ENCODE results near the gene LARP4B.
"Not testable (repeated sequence)": the region's sequence is repeated elsewhere in the genome, so short reads cannot be mapped to it uniquely, and the experiment has no call there.

Gene LARP4B

DNA sequence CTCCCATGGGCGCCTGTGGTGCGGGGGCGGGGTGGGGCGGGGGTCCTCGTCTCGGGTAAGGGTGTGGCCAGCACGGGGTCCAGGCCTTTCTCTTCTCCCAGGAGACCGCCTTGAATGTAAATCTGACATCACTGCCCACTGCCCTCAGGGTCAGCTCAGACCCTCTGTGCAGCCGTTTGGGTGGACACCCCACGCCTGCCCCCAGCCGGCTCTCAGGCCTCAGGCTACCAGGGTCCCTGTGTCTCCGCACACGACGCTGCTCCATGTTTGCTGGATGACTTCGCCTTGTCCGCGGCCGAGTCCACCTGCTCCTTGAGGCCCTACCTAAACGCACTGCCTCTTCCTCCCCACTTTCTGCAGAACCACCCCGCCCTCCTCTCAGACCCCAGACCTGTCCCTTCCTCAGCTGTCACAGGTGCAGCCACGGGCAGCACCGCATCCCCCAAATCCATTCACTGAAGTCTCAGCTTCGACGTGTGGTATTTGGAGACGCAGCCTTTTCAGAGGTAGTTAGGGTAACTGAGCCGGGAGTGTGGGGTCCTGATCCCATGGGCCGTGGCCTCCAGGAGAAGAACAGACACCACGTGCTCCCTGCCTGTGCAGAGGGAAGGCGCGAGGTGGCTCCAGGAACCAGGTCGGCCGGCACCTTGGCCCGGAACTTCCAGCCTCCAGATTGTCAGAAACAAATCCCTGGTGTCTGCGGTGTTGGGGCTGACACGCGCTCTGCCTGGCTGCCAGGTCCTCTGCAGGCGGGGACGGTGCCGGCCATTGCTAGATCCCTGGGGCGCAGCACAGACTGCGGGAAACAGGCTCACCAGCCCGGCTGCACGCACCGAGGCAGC lies 144.7 kb downstream of the LARP4B start:
- DNase-seq (ENCODE audit: low spot score) = peak; percentile 59

GRCh38 chr10:785861-786214 lies 145.7 kb downstream of the LARP4B start:
- no peak for DNase-seq (ENCODE audit: low spot score)

GRCh38 chr10:785089-785860 lies 146.2 kb downstream of the LARP4B start:
- no peak for DNase-seq (ENCODE audit: low spot score)

- DNase-seq (ENCODE audit: low spot score) = peak; percentile 79
Measured at GRCh38 chr10:784403-785088, 147.0 kb downstream of the LARP4B start.

DNA sequence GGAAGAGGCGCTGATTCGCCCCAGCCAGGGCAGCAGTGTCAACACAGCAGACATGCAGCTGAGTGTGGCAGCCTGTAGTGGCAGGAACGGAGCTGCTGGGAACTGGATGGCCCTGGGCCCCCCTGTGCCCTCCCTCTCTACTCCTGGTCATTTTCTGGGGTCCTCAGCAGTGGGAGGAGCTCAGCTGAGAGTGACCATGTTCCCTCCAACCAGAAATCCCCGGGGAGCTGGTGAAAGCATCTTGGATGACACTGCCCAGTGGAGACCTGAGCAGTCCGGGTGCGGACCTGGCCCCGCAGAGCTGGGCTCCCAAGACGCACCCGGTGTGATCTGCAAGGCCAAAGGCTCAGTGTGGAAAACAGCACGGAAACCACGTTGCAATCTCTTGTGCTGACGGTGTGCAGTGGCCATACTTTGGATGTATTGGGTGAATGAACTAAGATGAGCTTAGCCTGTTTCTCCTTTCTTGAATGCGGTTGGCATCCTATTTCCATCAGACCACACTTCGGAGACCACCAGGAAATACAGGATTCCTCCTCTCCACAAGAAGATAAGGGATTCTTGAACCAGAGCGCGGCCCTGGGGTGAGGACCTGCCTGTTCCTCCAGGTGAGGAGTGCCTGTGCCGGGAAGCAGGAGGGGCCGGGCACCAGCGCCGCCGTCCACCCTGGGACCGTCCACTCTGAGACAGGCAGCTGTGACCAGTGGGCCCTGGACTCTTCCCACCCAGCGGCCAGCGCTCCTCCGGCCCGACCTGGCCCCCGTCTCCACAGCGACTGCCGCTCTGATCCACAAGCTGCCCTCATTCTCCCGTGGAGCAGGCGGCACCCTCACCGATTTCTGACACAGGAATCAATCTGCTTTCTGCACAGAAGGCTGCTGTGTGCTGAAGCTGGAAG lies 148.5 kb downstream of the LARP4B start:
- no peak for DNase-seq (ENCODE audit: low spot score)

GRCh38 chr10:780536-781524 lies 150.7 kb downstream of the LARP4B start:
- no peak for DNase-seq (ENCODE audit: low spot score)

DNA sequence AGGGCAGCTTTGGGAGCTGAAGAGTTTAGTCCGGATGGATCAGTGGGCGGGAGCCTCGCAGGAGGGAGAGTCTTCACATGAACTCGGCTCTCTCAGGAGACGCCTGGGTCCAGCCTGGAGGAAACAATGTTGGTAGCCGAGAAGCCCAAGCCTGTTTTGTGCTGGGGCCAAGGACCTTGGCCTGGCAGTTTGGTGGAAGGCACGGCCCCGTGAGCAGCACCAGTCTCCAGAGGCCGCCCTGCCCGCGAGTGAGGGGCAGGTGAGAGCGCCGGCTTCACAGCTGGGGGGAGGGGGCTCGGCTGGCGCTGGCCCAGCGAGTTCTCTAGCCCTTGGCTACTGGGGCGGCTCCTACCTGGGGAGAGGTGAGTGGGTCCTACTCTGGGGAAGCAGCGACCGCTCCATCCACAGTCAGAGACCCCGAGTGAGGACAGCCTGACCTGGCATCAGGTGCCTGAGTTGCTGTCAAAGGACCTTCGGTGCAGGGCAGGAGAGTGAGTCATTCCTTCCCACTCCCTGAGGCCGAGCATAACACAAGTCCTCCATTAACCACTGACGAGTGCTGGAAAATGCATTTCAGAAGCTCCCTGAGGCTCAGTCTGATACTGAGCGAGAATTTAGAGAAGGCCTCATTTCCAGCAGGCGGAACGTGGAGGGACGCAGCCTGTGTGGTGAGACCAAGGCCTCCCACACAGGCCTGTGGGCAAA lies 152.7 kb downstream of the LARP4B start:
- no peak for DNase-seq (ENCODE audit: low spot score)

- DNase-seq (ENCODE audit: low spot score) = no peak
Measured at GRCh38 chr10:777913-778479, 153.5 kb downstream of the LARP4B start.

DNA sequence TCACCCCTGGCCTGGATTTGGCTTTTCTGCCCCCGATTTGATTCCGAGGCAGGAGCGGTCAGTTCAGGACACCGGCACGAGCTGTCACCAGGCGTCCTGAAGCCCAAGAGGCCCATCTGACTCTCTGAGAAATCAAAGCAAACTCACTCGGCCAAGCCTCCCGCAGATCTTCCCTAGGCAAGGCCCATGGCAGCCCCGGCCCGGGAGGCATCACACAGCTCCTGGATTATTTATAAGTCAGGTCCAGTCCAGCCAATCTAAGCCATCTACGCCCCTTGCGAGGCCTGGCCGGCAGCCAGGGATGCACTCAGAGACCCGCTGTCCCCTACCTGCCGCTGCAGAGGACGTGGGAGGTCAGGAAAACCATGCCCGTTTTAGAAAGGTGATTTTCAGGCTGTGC lies 154.7 kb downstream of the LARP4B start:
- no peak for DNase-seq (ENCODE audit: low spot score)

DNA sequence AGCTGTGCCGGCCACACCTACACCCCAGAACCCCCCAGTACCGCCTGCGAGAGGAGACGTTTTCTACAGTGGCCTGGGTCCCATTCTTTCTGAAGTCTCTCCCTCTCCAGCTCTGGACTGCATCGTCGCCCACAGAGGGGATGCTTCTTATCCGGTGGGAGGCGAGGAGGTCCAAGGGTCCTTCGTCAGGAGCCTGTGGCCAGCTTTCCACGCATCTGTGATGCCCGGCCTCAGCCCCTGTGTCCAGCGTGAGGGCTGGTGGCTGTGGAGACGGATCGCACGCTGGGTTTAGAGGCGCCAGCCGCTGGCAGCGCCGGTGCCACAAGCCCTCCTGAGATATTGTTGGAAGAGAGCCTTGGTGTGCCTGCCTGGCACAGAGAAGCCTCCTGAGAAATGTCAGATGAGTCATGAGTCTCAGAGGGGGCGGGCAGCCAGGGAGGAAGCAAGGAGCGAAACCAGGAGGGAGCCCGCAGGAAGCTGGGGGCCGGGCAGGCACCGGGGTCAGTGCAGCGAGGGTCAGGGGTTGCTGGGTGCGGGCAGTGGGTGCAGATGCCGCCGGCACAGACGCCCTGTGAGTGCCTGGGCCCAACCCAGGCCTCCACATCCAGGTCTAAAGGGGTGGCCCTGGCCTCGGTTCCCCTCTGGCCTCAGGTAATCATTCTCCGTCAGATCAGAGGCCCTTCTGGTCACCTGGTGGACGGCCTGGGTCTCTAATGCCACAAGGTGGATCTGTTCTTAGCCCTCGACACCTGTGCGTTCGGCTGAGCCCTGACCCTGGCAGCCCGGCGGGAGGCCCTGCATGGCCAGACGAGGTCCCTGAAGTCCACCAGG lies 156.0 kb downstream of the LARP4B start:
- DNase-seq (ENCODE audit: low spot score) = no peak

- no peak for DNase-seq (ENCODE audit: low spot score)
Measured at GRCh38 chr10:774661-775244, 156.8 kb downstream of the LARP4B start.

DNA sequence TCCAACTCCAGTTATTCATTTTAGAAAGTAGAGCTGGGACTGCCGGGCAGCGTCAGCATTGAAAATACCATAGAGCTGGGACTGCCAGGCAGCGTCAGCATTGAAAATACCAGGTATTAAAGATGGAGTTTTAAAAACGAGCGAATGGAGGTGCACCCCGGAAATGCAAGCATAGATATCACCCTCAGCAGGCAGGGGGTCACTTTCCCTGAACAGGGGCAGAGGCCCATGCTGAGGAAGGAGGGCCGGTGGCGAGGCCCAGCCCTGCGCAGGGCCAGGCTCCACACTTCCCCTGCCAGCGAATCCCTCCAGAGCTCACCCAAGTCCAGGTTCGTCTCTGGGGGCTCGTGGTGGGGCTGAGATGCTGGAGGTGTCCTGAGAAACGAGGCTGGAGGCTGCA lies 157.3 kb downstream of the LARP4B start:
- DNase-seq (ENCODE audit: low spot score) = no peak

DNA sequence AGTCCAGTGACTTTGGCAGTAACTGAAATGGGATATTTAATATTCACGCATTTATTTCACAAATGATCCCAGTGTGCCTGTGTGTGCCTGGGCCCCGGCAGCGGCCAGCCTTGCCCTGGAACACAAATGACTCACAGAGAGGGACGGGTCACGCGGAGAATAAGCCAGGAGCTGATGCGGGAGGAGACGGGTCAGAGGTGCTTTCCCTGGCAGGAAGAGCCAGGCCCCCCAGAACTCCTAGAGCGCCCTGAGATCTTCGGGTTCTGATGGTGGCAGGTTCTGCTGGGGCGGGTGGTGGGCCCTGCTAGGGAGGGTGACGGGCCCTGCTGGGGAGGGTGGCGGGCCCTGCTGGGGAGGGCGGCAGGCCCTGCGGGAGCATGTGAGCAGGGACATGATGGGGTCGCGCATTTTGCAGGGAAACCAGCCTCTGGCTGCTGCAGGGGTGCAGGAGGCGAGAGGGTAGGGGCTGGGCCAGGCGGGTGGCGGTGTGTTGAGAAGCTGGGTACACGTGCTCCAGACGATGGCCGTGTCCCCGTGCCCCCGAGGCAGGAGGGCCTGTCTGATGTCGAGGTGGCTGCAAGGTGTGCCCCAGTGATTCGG lies 157.8 kb downstream of the LARP4B start:
- DNase-seq (ENCODE audit: low spot score) = no peak

DNA sequence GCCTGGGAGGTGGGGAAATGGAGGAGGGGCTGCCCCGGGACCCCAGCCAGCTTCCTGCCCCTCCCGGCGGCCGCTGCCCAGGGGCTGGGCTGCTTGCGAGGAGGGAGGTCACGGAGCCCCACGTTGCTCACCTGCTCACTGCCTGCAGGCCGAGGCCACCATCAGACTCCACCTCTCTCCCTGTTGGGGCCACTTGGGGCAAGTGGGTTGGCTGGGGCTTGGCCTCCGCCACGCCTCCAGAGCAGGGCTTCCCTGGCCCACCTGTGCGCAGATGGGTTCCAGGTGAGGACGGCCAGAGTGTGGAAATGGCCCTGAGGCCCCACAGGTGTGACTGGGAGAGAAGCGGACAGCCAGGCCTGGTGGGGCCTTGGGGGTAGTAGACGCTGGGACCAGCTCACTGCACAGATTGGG lies 159.3 kb downstream of the LARP4B start:
- no peak for DNase-seq (ENCODE audit: low spot score)

DNA sequence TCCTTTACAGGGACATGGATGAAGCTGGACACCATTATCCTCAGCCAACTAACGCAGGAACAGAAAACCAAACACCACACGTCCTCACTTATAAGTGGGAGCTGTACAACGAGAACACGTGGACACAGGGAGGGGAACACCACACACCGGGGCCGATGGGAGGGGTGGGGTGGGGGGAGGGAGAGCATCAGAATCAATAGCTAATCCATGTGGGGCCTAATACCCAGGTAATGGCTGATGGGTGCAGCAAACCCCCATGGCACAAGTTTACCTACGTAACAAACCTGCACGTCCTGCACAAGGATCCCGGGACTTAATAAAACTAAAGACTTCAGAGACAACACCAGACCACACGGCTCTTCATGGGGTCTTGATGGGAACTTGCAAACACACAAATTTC lies 159.9 kb downstream of the LARP4B start:
- no peak for DNase-seq (ENCODE audit: low spot score)

- DNase-seq (ENCODE audit: low spot score) = no peak
Measured at GRCh38 chr10:770975-771374, 160.5 kb downstream of the LARP4B start.

DNA sequence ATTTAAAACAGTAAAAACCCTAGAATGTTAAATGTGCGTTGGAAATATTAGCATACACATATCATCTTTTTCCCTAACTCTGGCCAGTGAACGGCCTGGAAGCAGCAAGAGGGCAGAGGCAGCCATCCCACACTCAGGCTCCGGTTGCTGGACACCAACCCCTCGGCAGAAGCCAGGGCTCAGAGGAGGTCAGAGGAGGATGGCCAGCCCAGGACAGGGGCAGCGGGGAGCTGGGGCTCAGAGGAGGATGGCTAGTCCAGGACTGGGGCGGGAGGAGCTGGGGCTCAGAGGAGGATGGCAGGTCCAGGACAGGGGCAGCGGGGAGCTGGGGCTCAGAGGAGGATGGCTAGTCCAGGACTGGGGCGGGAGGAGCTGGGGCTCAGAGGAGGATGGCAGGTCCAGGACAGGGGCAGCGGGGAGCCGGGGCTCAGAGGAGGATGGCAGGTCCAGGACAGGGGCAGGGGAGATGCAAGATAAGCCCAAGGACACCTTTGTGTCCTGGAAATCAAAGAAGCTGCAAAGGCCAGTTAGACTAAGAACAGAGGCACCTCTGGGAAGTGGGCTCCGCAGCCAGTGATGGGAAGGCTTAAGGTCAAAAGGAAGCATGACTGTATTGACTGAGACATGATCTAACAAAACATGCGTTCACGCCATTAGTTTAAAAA lies 161.3 kb downstream of the LARP4B start:
- DNase-seq (ENCODE audit: low spot score) = not testable (repeated sequence)
